ENCODE measurements around the gene RNF213. TPM values are rescaled to one million over a fixed set of nuclear protein-coding genes. Genes with fewer than 3 reads are reported as not detected.

Gene RNF213
- total RNA-seq, 2 donors from 2014 or later: 415 to 602 TPM

- peaks cover 18 to 25% of the 10 kb centered on the region in 2 donors for H3K36me3 Mint-ChIP-seq
- no peak for ATAC-seq
- H3K9me3 Mint-ChIP-seq: no peaks in the 10 kb centered on the region
- no peak for DNase-seq (ENCODE audit: low spot score in 2 of 2)
- H3K27ac Mint-ChIP-seq: peak overlapping the region in 1 of 2 donors; percentile 74
These were observed 121.8 kb downstream of the RNF213 start for GRCh38 chr17:80382446-80382845.

DNA sequence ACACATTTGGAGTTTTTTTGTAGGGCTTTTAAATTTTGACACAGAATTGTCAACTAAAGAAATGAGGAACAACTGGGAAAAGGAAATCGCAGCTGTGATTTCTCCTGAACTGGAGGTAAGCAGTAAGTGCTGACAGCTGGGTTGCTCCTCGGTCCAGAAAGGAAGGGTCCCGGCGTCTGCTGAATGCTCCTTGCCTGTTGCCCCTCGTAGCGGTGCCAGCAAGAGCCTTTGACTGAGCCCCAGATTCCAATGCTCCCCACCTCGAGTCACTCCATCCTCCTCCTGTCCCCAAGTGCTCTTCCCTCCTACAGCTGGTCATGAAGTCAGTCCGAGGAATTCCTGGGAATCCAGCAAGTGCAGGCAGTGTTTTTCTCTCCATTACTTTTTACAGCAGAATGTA lies 122.3 kb downstream of the RNF213 start:
- H3K27ac Mint-ChIP-seq: peak overlapping the region in 1 of 2 donors; percentile 76
- ATAC-seq: no peak
- no peaks in the 10 kb centered on the region for H3K9me3 Mint-ChIP-seq
- no peak for DNase-seq (ENCODE audit: low spot score in 2 of 2)
- H3K36me3 Mint-ChIP-seq: peaks cover 13 to 21% of the 10 kb centered on the region in 2 donors

- H3K36me3 Mint-ChIP-seq: peaks cover 20 to 31% of the 10 kb centered on the region in 2 donors
- H3K27ac Mint-ChIP-seq: peak overlapping the region; percentile 43 to 76
- no peak for ATAC-seq
- no peaks in the 10 kb centered on the region for H3K9me3 Mint-ChIP-seq
- peak in 1 of 2 donors; percentile 23 for DNase-seq (ENCODE audit: low spot score in 2 of 2)
These were observed 123.7 kb downstream of the RNF213 start for GRCh38 chr17:80384078-80384960.

- Mint-ChIP-seq H3K9me3 (no peaks in the 10 kb centered on the region), H3K27ac (peak overlapping the region; percentile 43 to 76), H3K36me3 (peaks cover 25 to 38% of the 10 kb centered on the region in 2 donors)
- ATAC-seq (no peak), DNase-seq (ENCODE audit: low spot score in 2 of 2) (no peak)
These were observed 124.4 kb downstream of the RNF213 start for GRCh38 chr17:80385046-80385445.

- DNase-seq (ENCODE audit: low spot score in 2 of 2) (no peak), ATAC-seq (peak in 1 of 2 donors; percentile 1)
- Mint-ChIP-seq H3K36me3 (peaks cover 24 to 40% of the 10 kb centered on the region in 2 donors), H3K27ac (peak overlapping the region; percentile 37 to 73), H3K9me3 (no peaks in the 10 kb centered on the region)
These were observed 125.7 kb downstream of the RNF213 start for GRCh38 chr17:80386341-80386740.

DNA sequence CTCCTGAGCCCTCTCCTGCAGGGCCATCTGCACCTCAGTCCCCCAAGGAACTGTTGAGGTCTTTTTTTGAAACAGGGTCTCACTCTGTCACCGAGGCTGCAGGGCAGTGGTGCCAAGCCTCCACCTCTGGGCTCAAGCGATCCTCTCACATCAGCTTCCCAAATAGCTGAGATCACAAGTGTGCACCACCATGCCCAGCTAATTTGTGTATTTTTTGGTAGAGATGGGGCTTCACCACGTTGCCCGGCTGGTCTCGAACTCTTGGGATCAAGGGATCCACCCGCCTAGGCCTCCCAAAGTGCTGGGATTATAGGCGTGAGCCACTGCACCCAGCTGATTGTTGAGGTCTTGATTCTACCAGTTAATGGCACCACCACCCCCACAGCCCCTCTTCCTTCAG lies 126.4 kb downstream of the RNF213 start:
- ATAC-seq: peak in 1 of 2 donors; percentile 7
- H3K36me3 Mint-ChIP-seq: peaks cover 21 to 44% of the 10 kb centered on the region in 2 donors
- peak in 1 of 2 donors; percentile 30 for DNase-seq (ENCODE audit: low spot score in 2 of 2)

GRCh38 chr17:80388175-80388574 lies 127.5 kb downstream of the RNF213 start:
- peak in 1 of 2 donors; percentile 25 for DNase-seq (ENCODE audit: low spot score in 2 of 2)
- ATAC-seq: no peak
- Mint-ChIP-seq H3K9me3 (no peaks in the 10 kb centered on the region), H3K36me3 (peaks cover 21 to 44% of the 10 kb centered on the region in 2 donors), H3K27ac (peak overlapping the region; percentile 73 to 84)

More for the DNA sequence above, 126.4 kb downstream of the RNF213 start:
- H3K9me3 Mint-ChIP-seq: no peaks in the 10 kb centered on the region
- H3K27ac Mint-ChIP-seq: peak overlapping the region; percentile 73 to 84

- H3K36me3 Mint-ChIP-seq: peaks cover 21 to 43% of the 10 kb centered on the region in 2 donors
- no peaks in the 10 kb centered on the region for H3K9me3 Mint-ChIP-seq
- ATAC-seq: no peak
These were observed 127.9 kb downstream of the RNF213 start for GRCh38 chr17:80388601-80389000.

DNA sequence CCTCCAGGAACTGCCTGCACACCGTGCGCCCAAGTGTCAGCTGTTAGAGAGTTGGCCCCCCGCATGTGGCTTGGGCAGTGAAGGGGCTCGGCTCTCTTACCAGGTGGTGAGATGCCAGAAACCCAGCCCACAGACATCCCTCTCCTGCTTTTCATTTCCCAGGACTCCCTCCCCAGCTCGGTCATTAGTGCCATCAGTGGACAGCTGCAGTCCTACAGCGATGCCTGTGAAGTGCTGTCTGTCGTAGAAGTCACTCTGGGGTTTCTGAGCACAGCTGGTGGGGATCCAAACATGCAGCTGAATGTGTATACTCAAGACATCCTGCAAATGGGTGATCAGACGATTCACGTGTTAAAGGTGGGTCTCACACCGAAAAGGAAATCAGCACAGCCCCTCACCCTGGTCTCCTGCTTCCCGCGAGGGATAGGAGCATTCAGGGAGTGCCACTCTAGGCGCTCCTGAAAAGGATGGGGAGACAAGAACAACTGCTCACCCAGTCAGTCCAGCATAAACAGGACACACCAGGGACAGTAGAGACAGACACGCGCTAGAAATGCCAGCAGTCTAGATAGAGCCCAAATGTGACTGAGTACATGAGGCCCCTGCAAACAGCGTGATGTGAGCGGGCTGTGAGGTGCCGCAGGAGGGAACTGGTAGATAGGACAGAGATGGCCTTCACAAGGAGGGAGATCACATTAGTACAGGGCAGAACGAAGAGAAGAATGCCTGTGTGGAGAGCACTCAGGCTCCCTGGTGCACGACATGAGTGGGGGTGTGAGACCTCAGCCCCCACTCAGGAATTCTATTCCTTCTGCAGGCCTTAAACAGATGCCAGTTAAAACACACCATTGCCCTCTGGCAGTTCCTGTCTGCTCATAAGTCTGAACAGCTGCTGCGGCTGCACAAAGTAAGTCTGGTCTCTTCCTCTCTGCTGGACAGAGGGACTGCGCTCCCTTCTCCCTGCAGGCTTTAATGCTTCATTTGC lies 128.7 kb downstream of the RNF213 start:
- peak overlapping the region; percentile 43 to 86 for H3K27ac Mint-ChIP-seq

More at GRCh38 chr17:80388601-80389000, 127.9 kb downstream of the RNF213 start:
- peak overlapping the region in 1 of 2 donors; percentile 35 for H3K27ac Mint-ChIP-seq
- no peak for DNase-seq (ENCODE audit: low spot score in 2 of 2)

GRCh38 chr17:80393241-80393890 lies 132.7 kb downstream of the RNF213 start:
- Mint-ChIP-seq H3K36me3 (peaks cover 15 to 46% of the 10 kb centered on the region in 2 donors), H3K9me3 (no peaks in the 10 kb centered on the region), H3K27ac (peak overlapping the region; percentile 65 to 72)
- ATAC-seq (no peak), DNase-seq (ENCODE audit: low spot score in 2 of 2) (no peak)

More for the DNA sequence above, 128.7 kb downstream of the RNF213 start:
- H3K36me3 Mint-ChIP-seq: peaks cover 21 to 49% of the 10 kb centered on the region in 2 donors
- peak in 1 of 2 donors; percentile 9 for ATAC-seq
- peak in 1 of 2 donors; percentile 51 for DNase-seq (ENCODE audit: low spot score in 2 of 2)
- no peaks in the 10 kb centered on the region for H3K9me3 Mint-ChIP-seq

GRCh38 chr17:80393961-80394360 lies 133.3 kb downstream of the RNF213 start:
- ATAC-seq: no peak
- H3K36me3 Mint-ChIP-seq: peaks cover 11 to 40% of the 10 kb centered on the region in 2 donors

GRCh38 chr17:80394629-80395216 lies 134.1 kb downstream of the RNF213 start:
- peak in 1 of 2 donors; percentile 30 for ATAC-seq
- Mint-ChIP-seq H3K36me3 (peaks cover 6 to 32% of the 10 kb centered on the region in 2 donors), H3K9me3 (no peaks in the 10 kb centered on the region), H3K27ac (peak overlapping the region in 1 of 2 donors; percentile 72)
- DNase-seq (ENCODE audit: low spot score in 2 of 2): no peak

More at GRCh38 chr17:80393961-80394360, 133.3 kb downstream of the RNF213 start:
- H3K27ac Mint-ChIP-seq: peak overlapping the region in 1 of 2 donors; percentile 72
- no peaks in the 10 kb centered on the region for H3K9me3 Mint-ChIP-seq
- DNase-seq (ENCODE audit: low spot score in 2 of 2): no peak

- Mint-ChIP-seq H3K36me3 (peaks cover 0 to 26% of the 10 kb centered on the region in 2 donors), H3K27ac (peak overlapping the region in 1 of 2 donors; percentile 84), H3K9me3 (no peaks in the 10 kb centered on the region)
- ATAC-seq: peak; percentile 27 to 47
- DNase-seq (ENCODE audit: low spot score in 2 of 2): no peak
These were observed 134.9 kb downstream of the RNF213 start for GRCh38 chr17:80395402-80396151.

DNA sequence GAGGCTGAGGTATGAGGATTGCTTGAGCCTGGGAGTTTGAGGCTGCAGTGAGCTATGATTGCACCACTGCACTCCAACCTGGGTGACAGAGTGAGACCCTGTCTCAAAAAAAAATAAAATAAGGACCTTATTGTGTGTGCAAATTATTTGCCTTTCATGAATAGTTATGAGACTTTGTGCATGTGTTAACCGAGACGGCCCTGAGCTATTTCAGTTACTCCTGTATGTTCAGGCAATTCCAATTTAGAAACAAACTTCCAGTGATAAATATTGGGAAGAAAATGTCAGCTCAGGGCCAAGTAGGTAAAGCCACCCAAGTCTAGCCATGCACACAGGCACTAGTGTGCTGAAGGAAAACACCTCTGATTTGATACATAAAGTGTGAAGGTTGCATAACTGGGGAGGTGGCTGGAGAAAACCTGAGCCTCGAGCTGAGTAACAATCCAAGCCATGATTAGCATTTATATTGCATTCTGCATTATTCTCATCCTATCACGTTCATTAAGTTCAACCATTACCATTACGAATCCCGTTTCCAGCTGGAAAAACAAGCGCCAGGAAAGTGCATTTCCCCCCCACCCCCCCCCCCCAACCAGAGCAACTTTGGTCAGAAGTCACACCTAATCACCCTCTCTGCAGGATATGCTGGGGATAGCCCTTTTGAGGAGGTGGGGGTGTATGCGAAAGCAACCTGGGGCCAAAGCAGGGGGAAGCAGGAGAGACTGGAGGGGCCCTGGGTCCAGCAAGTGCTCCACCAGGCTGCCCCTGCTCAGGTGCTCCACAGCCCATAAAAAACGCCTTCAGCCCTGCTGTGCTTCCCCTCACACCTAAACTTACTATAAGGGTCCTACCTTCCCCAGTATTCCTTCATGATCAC lies 135.7 kb downstream of the RNF213 start:
- ATAC-seq (peak; percentile 30 to 34), DNase-seq (ENCODE audit: low spot score in 2 of 2) (no peak)
- H3K36me3 Mint-ChIP-seq: peaks cover 0 to 23% of the 10 kb centered on the region in 2 donors

More for the DNA sequence above, 135.7 kb downstream of the RNF213 start:
- Mint-ChIP-seq H3K9me3 (no peaks in the 10 kb centered on the region), H3K27ac (peak overlapping the region; percentile 1 to 63)
